GM18502 (cell line): Measurements from ENCODE around the gene DOCK1.

Experiments
- ATAC-seq: cut with Tn5 transposase; IDR thresholded peaks from one replicate; pipeline ENCODE4 v1.9.1; 2021; ENCODE audit warnings: mild to moderate bottlenecking; ENCODE audit not compliant: unreplicated experiment, poor library complexity

Gene DOCK1

GRCh38 chr10:127402596-127403409, 497.6 kb downstream of the DOCK1 start:
- no peak for ATAC-seq

GRCh38 chr10:127405221-127405620, 500.0 kb downstream of the DOCK1 start:
- ATAC-seq = no peak

DNA sequence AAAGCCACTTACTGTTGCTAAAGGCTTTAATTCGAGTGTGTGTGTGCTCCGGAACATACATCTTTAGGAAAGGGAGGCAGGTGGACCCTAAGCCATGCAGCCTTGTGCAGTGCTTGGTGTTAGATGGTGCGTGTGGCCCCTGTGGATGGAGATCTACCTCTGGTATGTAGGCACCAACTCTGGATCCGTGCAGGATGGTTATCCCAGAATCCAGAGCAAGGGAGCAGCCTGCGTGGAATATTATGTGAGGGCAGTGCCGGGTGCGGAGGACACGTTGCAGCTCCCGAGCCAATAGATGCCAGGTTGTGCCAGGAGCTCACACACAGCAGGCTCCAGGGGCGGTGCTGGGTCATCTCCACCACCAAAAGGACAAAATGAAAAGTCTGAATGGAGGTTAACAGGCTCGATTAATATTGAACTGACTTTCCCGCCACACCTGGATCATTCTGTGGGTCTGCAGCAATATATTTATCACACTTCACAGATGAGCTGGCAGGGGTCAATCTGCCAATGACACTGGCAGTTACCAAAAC, 500.9 kb downstream of the DOCK1 start:
- no peak for ATAC-seq

DNA sequence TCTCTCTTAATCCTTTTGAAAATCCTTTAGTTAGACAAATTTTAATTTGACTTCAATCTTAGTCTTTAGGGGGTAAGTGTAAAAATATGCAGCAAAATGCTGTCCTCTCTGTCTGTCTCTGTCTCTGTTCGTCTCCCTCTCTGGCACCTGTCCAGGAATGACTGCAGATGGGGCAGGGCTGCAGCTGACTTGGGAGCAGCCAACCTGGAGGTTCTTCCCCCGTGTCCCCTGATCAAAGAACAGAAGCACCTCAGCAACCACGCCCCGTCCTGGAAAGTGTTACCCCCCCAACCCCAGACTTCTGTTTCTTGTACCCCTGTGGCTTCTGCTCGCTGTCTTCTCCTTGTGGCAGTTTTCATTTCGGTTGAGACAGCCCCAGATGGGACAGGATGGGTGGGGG, 502.3 kb downstream of the DOCK1 start:
- ATAC-seq = no peak

DNA sequence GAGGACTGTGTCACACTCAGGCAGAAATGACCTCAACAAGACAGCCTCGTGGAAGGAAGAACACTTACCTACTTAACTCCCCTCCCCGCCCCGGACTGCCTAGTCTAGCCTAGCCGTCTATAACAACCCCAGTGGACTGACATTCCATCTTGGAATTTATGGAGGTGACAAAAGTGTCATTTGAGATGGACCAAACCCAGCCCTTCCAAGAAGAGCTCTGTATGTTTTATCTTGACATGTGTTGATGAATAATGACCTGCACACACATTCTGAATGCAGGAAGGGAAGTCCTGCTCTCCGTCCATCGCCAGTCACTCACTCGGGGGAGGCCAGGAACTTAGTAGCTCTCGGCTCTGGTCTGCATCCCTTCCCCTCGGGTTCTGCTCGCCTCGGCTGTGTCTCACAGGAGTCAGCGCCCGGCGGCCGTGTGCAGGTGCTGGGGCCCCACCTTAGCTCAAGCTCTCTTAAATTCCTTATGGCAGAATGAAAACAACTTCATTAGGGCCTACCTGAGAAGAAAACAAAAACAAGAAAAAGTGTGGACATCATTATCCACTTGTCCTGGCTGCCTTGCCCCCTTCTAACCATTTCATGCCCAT, 503.0 kb downstream of the DOCK1 start:
- ATAC-seq = no peak

DNA sequence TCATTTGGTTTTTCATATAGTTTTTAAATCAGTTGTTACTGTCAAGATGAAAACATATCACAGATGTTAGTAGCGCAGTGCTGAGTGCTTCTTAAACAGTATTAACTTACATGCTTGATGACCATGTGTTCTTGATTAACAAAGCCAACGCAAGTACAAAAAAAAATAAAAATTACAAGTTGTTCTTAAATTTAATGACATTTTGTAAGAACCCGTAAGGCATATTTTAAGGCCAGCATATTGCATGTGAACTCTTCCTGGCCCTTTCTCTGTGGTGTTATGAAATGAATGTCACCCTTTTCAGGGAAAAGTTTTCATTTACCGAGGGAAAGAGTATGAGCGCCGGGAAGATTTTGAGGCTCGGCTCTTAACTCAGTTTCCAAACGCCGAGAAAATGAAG, 503.5 kb downstream of the DOCK1 start:
- ATAC-seq = no peak

DNA sequence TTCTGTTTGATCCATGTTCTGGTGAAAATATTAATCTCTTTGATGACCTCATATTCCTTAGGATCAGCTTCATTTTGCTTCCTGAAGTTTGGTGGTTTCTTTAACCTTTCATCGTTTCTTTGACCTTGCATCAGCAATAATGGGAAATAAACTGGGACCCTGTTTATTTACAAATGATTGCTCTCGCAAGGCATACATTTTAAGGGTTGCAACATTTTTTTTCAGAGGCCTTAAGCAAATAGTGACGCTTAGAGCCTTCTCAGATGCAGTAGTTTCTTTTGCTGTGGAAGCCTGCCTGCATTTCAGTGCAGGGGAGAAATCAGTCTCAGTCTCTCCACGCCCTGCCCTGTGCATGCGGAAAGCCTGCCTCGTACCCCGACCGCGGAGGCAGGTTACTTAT, 504.8 kb downstream of the DOCK1 start:
- ATAC-seq = no peak

- no peak for ATAC-seq
Measured at GRCh38 chr10:127411062-127411461, 505.8 kb downstream of the DOCK1 start.

DNA sequence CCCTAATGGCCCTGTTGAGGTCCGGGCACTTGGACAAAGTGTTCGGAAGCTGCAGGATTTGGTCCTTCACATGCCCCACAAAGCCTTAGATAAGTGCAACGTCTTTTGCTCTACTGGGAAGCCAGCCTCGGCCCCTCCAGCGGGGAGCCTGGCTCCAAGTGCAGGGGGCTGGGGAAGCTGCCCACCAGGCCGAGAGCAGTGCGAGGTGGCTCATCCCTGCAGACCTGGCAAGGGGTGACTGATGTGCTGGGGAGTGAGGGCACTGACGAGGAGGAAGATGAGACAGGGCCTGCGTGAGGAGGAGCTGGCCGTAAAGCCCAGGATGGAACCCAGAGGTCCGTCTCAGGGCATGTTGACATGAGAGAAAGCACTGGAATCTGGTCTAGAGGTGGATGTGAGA, 508.1 kb downstream of the DOCK1 start:
- ATAC-seq = no peak

- no peak for ATAC-seq
Measured at GRCh38 chr10:127414024-127414423, 508.8 kb downstream of the DOCK1 start.

DNA sequence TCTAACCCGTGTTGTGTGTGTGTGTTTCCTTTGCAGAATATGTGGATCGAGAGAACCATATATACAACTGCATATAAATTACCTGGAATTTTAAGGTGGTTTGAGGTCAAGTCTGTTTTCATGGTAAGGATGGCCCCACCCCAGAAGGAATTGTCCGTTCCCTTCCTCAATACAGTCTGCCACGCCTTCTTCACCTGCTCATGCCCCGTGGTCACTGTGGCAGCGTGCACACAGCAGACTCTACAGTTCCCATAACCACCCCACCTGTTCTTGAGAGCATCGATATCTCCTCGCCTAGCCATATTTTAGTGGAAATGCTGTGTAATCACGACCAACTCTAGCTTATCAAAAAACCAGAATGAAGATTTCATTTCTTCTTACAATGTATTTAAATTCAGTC, 509.9 kb downstream of the DOCK1 start:
- no peak for ATAC-seq

- no peak for ATAC-seq
Measured at GRCh38 chr10:127415901-127416581, 510.8 kb downstream of the DOCK1 start.

GRCh38 chr10:127417031-127417430, 511.8 kb downstream of the DOCK1 start:
- ATAC-seq = no peak

- no peak for ATAC-seq
Measured at GRCh38 chr10:127417686-127418401, 512.6 kb downstream of the DOCK1 start.

DNA sequence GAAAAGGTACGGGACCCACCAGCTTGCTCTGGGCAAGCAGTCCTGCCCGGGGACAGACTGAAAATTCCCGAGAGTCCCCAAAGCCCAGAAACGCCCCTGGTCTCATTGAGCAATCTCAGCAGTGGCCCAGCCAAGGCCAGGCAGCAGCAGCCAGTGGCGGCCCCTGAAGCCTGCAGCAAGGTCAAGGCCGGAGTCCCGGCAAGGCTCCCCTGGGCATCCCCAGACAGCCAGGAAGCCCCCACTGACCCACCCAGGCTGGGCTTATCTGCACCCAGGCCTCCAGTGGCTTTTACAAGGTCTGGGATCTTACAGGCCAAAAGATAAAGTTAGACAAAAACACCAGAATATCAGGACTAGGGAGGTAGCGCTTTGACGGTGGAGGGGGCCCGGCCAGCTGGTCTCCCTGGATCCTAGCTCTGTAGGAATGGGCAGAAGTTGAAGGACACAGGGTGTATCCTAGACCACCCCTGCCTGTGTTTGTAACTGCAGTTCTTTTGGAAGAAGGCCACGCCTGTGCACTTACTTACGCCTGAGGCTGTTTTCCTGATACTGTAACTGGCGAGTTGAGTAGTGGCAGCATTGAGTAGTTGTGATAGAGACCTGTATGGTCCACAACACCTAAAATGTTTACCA, 513.4 kb downstream of the DOCK1 start:
- no peak for ATAC-seq

DNA sequence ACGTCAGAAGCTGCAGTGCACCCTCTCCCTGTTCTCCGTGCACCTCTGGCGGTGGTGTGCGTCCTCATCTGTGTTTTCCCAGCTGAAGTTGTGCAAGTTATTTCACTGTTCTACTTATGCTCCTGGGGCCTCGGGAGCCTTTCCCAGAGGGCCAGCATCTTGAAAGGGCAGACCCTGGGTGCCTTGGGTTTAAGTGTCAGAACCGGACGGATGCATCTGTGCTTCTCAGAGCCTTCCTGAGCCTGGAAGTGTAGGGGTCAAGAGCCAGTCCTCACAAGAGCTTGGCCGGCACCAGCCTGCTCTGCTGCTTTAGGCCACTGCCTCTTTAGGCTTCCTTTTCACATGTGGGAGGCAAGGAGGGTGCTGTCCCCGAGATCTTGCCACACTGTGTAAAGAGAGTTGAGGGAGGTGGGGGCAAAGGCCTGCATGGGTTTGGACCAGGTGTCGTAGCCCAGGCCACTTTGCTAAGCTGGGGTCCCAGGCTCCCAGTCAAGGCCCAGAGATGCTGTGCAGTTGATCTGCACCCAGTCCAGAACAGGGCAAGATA, 515.0 kb downstream of the DOCK1 start:
- ATAC-seq = no peak

GRCh38 chr10:127423218-127423915, 518.1 kb downstream of the DOCK1 start:
- ATAC-seq = no peak

DNA sequence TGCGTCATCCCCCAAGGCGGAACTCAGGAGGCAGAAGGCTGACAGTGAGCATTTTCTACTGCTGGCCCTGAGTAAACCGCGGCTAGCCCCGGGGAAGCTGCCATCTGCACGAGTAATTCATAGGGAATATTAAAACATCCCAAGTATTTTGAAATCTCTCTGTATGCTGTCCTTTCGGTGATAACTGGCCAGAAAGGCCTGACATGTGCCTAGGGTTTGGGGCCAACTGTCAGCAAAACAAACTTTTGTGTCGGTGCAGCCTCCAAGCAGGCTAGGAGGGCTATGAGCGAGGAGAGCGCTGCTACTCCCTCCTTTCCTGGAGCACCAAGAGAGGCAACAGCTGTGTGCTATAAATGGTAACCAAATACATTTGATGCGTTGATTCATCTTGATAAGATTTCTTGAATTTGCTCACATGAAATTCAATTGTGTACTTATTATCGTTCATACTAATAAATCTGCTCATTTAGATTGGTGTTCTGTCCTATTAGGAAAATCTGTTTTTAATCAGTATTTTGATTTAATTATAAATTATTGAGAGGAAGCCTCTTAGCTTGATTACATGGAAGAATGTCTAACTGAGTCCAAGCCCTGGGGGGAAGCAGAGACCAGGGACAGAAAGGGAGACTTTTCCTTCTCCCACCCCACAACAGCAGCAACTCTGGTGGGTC, 519.5 kb downstream of the DOCK1 start:
- no peak for ATAC-seq

DNA sequence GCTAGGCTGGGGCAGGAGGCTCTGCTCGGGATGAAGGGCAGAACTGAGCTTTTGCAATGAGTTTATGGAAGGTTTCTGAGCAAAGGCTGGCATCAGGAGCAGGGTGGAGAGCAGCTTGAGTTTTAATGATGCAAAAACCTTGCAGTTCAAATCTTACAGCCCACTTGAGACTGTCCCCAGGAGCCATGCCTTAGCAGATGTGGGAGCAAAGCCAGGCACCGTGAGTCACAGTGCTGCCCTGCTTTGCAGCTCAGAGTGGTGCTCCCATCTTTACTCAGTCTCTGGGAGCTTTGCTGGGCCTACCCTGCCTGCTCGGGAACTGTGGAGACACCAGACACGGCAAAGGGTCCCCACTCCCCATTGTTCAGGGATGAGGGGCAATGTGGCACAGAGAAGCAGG, 521.5 kb downstream of the DOCK1 start:
- no peak for ATAC-seq
